HG02885 (cell line): ENCODE measurements around the gene ATP7B.
"Not testable (repeated sequence)": the region's sequence is repeated elsewhere in the genome, so short reads cannot be mapped to it uniquely, and the experiment has no call there.

Source experiments
- ATAC-seq: cut with Tn5 transposase; IDR thresholded peaks from one replicate; pipeline ENCODE4 v1.9.1; 2021; ENCODE audit warnings: mild to moderate bottlenecking; ENCODE audit not compliant: unreplicated experiment, poor library complexity

Gene ATP7B

DNA sequence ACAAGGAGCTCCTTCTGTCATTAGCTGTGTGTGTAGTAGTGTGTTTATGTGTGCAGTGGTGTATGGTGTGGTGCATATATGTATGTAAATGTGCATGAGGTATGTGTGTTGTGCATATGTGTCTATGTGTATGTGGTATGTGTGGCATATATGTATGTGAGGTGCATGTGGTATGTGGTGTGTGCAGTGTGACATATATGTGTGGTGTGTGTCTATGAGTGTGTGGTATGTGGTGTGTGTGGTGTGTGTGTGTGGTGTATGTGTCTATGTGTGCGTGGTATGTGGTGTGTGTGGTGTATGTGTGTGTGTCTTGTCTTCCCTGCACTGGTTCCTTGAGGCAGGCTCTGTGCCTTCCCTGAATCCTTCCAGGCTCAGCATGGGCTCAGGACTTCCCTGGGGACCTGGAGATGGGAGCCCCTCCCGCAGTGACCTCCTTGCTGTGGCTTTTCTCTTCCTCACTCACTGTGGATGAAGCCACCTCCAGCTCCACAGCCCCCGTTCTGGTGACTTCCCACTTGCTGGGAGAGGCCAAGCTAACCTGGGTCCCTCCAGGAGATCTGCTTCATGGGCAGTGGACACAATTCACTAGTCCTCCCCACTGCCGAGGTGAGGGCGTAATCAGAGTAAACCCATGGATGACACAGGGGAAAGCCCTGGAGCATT is 85.3 kb downstream of the ATP7B start:
- no peak for ATAC-seq

DNA sequence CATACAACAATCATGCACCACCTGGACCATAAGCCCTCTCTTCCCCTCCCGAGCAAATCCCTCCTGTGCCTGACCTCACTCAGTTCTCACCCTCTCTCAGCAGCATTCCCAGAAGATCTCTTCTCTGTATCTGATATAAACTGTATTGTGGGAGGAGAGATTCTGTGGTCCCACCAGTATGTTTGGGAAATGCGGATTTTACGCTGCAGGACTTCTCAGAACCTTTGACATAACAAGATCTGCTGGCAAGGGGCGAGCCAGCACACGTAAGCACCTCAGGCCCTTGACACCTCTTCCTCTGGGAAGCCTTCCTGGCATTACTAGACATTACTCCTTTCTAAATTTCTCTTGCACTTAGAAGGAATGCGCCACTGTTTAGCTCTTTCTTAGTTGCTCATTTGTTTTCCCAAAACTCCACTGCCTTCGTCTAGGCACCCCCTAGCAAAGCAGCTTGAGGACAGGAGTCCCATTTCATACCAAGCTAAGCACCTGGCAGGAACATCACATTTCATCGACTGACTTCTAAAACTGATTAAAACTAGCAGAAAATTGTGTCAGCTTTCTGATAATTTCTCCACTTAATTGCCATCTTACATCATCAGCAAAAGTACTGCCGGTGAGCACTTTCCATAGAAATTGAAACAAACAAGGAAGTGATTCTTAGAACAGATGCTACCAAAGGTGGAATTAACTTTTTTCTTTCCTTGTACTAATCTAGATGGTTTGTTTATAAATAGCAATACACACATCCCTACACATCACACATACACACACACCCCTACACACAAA is 86.3 kb downstream of the ATP7B start:
- ATAC-seq, result no peak

DNA sequence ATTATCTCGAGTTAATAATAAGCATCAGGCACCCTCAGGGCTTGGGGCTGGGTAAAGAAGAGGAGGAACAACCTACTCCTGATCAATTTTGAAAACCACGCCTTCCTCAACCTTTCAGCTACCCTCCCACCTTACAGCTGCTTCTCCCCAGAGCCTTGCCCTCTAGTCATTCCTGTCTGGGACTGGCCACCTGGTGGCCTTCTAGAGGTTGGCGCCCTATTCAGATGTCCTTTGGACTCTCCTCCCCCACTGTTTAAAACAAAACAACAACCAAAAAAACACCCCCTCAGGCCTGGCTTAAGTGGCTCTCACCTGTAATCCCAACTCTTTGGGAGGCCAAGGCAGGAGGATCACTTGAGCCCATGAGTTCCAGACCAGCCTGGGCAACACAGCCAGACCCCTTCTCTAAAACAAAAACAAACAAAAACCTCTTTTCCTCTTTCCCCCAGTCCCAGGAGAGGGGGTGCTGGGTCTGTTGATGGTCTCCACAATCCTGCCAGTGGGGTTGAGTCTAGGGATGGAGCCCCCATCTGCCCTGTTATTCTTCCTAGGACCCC is 87.2 kb downstream of the ATP7B start:
- ATAC-seq, result peak; percentile 47

DNA sequence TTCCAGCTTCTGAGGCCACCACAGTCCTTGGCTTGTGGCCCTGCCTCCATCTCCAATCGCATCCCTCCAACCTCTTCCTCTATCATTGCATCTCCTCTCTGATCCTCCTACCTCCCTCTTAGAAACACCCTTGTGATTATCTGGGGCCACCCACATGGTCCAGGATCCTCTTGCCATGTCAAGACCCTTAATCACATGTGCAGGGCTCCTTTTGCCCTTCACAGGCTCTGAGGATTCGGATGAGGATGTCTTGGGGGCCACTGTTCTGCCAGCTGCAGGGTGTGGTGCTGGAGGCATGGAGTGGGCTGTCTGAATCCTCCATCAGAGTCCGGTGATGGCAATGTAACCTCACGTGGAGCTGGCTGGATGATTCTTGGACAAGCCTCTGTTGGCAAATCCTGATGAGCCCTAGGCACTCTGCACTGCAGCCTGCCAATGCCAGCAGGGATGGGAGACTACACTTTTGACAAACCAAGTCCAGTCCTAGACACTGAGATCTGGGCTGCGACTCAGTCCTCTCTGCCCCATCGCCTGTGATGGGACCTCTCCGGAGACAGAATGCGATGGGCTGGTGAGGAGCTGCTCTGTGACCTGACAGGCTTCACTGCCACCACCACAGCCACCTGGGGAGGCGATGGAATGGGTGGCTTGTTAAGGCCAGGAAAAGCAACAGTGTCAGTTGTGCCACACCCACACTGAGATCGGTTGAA is 88.3 kb downstream of the ATP7B start:
- no peak for ATAC-seq

DNA sequence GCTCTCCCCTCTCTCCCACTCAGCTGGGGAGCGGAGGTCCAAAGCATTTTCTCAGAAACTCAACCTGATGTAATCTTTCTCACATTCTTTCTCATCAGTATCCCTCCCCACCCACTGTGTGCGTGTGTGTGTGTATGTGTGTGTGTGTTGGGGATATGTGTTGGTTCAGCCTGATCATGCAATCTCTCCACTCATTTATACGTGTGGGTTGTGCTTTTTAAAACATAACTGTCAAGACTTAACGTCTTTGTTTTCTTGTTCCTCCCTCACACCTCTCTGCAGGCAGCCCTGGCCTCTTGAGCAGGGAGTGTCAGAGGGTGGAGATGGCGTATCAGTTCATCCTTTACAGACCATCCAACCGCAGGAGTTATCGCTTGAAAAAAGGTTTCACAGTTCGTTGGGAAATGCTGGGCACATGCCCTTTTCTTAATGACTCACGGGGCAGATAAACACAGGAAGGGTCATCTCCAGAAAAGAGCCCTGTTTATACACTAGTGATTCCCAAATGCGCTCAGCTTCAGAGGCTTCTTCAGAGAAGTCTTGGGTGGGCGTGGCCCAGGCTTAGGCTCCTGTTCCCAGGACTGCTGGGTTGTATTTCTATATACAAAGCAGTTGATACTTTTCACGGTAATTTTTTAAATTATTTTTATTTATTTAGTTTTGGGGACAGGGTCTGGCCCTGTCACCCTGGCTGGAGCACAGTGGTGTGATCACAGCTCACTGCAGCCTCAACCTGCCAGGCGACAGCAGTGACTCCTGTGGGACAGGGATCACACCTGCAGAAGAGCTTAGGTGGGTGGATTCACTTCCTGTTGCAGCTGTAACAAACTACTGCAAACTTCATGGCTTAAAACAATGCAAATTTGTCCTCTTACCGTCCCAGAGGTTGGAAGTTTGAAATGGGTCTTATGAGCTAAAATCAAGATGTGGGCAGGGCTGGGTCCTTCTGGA is 89.2 kb downstream of the ATP7B start:
- ATAC-seq, result no peak

DNA sequence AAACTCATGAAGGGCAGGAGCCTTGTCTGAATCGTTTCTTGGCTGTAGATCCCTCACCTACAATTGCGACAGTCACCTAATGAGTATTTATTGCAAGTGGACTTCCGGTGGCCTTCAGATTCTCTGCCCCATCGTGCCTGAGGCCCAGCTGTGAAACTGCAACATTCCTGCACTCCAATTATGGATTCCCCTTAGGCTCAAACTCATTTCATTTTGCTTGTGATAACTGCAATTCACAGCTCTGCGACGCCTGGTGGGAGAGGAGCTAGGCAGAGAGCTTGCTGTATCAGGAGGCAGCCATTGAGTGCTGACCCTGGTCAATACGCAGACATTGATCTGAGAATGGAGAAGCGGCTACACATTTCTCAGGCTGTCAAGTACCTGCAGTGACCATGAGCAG is 90.5 kb downstream of the ATP7B start:
- no peak for ATAC-seq

DNA sequence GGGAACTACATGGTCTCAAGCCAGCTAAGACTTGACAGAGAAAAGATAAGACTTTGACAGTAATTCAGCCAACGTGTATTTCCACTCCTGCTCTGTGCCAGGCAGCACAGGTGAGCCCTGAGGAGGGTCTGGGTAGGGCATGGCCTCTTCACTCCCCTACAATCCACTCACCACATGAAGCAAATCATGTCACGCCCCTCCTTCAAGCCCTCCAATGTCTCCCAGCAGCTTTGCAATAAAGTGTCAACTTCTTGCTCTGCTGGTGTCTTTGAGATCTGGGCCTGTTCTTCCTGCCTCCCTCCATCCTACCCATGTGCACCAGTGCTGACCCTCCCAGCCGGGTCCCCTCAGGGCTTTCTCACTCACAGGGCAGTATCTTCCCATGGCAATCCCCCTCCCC is 91.0 kb downstream of the ATP7B start:
- ATAC-seq, result no peak

DNA sequence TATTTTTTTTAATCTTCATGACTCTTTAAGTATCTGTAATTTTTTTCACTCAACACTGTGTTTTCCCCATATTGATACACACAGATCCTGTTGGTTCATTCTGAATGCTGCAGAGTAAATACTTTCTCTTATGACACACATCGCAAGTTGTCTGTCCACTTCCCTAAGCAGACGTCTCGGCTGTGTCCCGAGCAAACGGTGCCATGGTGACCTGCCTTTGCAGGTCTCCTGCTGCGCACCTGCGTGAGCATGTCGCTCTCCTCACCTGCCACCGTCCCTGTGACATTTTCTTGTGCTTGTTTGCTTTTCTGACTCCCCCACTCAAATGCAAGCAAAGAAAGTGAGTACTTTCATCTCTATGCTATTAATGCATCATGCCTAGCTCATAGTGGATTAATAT is 91.7 kb downstream of the ATP7B start:
- no peak for ATAC-seq

DNA sequence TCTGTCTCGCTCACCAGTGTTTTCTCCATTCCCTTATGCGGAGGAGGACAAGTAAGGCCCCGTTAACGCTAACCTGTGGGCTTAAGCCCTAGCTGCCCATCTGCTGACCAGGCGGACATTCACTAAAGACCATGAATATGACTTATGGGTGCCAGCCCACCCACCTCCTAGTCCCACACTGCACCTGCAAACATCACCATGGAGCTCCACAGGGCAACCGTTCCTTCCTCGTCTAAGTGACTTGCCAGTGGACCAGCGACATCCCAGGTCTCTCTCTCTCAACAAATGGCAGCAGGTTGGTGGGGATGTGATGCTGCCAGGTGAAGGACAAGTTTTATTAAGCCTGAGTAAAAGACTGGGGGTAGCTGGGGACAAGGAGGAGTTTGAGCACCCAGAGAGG is 94.3 kb downstream of the ATP7B start:
- ATAC-seq, result no peak

DNA sequence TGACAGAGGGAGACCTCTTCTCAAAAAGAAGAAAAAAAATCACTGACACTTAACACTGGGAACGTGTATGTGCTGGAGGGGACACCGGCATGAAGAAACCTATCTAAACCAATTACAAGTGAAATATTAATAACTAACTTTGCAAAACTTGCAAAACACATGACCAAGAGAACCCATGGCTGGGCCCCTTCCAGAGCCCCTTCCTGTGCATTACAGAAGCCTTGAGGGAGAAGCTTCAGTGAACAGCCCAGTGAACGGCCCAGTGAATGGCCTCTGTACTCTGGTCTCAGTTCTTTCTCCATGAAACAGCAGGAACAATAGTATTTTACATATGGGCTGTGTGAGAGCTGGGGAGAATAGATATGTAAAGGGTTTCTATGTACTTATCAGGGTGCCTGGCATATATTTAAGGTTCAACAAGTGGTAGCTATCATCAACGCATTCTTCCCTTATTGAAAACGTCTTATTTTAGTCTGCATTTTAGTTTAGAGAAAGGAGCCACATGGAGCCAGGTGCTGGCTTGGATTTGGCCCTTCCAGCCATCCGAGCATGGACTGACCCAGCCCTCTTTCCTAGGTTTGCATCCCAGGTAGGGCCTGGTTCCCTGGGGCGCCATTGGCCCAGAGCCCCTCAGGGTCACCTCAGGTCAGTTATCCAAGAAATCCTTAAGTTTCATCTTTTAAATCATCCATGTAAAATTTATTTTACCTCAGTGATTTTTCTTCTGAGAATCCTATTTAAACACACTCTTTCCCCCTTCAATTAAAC is 95.0 kb downstream of the ATP7B start:
- ATAC-seq, result no peak

DNA sequence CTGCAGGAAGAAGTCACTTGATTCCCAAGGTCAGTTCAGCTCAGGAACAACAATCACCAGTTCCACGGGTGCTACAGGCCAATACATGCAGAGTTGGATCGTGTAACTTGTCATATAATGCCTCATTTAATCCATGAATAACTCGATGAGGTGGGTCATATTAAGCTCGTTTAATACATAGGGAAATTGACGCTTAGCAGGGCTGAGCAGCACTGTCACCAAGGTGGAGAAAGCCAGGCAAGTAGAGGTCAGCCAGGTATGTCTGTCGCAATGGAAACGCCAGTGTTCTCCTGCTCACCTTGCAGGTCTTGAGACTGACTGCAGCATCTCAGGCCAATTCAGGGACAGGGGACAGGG is 97.1 kb downstream of the ATP7B start:
- no peak for ATAC-seq

DNA sequence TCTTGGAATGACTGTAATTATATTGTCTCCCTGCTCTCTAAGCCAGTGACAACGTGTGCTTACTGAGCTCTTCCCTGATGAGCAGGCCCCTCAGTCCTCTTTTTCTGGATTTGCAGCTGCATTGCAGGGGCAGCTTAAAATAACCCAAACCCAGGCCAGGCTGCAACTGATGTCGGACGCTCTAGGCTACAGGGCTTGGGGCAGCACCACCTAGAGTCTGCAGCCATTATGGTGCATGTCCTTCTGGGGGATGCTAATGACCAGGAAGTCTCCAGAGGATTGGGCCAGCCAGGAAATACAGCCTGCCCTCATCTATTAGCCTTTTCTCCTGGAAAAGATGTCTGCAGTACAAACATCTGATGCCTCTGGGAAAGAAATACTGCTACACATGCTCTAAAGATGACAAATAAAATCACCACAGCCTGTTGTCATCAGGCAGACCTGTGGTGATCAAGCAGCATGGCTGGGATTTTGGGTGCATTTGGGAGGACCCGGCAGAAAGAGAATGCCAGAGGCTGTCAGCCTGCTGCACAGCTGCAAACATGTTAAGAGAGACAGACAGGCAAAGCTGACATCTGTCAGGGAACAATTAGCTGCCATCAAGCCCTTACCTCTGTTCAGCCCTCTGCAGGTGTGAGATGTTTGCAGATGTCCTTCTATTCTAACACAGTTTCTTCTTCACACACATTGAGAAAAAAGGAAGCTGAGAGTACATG is 97.7 kb downstream of the ATP7B start:
- ATAC-seq, result no peak

DNA sequence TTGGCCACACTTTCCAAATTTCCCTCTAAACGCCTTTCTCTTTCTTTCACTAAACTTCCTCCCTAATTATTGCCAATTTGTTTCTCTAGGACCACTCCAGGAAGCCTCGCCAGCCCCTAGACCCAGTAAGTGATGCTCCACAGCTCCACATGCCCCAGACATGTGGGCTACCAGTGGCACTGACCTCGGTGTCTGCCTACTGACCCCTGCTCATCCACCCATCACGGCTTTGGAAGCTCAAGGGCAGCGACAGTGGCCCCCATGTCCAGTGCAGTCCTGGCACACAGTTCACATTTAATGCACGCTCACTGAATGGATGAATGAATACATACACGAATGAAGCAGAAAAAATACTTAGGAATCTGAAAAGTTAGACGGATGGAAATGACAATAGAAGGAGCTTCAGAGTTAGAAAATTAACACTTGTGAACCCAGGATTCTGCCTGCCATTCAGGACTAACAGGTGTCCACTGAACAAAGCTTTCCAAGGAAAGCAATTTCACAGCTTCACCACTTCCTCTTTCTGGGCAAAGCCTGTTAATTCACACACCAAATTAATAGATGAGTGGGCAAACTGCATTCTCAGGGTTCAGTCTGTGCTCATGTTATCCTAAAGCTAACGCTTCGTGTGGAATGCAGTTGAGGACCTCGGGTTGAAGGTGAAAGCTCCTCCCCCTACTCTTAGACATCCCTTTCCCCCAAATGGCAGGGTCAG is 98.6 kb downstream of the ATP7B start:
- no peak for ATAC-seq

DNA sequence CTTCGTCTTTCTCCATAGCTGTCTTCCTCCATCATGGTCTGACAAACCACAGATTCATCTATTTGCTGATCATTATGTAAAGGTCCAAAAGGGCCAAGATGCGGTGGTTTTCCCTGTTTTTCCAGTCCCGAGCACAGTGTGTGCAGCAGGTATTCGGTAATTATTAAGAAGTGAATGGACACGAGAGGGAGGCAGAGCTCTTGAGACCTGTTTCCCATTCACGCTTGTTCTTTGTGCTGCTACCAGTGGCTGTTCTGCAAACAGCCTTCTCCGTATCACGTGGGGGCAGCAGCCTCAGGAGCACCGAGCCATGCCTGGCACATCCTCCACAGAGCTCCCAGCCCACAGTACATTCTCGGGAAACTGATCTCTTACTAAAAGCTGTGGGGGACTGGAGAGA is 99.2 kb downstream of the ATP7B start:
- no peak for ATAC-seq

DNA sequence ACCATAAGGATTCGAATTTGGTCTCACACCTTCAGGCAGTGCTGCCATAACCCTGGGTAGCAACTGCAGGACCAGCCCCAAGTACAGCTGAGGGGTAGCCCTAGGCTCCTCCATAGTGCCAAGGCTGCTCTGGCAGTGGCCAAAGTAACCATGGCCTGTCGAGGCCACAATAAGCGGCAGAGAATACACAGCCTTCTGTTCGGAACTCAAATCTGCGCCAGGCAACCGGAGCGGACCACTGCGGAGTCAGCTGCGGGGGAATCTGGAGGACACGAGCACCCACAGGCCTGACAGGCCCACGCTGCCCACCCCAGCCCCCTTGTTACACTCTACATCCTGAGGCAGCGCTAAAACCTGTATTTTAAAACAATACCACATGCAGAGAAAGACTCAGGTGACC is 100.7 kb downstream of the ATP7B start:
- ATAC-seq, result no peak

DNA sequence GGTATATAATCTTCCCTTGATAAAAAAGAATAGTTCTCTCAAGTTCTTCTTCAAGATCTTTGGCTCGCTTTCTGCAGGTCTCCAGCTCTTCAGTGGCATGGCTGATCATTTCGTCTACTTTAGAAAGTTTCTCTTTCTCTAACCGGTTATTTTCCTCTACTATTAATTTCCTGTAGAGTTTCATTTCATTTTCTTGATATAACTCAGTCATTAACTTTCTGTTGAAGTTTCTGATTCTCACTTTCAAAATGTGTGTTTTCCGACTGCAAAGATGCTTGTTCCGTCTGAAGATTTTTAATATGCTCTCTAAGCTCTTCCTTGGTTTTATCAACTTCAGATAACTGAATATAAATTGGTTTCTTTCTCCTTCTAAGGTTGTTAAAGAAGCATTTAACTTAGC is 102.0 kb downstream of the ATP7B start:
- not testable (repeated sequence) for ATAC-seq

DNA sequence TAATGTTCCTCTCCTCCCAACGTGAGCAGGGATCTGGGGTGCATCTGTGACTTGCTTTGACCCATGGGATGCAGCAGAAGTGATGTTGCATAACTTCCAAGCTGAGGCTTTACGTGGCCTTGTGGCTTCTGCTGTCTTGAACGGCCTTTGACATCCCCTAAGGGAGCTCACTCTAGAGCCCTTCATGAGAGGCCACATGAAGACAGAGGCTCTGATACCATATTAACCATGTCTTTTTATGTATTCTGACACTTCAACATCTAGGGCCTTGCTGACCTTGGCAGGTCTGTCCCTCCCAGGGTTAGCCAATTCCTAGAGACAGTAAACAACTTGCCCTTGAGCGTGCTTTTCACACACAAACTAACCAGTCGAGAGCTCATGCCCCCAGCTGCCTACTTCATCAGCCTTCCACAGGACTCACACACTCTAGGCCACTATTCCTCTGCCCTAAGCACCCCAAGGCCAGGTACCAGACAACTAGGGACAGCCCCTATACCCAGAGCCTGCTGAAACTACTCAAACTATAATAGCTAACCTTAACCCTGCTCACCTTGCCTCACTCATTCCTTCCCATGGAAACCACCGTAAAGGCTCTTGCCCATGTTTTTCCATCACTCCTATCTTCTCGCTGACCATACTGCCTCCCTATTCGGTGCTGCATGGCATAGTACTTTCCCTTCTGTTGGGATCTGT is 104.1 kb downstream of the ATP7B start:
- ATAC-seq, result no peak

DNA sequence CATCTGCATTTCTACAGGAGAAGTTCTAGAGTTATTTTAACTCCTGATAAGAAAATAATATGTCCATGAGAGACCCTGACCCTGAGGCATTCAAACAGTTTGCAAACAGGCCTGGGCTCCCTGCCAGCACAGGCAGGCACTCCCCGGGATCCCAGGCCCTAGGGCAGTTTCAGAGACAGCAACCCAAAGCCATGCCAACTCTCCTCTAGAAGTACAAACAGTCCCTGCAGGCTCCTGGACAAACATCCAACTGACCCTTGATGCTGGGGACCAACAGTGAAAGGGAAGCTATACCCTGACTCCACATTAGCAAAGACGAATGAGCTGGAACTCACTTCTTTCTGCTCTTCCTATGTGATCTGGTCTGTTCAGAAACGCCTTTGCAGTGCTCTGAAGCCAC is 104.7 kb downstream of the ATP7B start:
- ATAC-seq, result no peak
